Erythroblast (primary cell): ENCODE measurements around the gene PRPF31.

Experiments used
- GATA1 ChIP-seq: IDR thresholded peaks from 2 replicates; pipeline ENCODE4 v1.6.1; 2011; ENCODE audit warnings: low read depth, mild to moderate bottlenecking, control low read depth, low read length, moderate library complexity
- POLR2A ChIP-seq: IDR thresholded peaks from 2 replicates; pipeline ENCODE4 v1.6.1; 2011; ENCODE audit warnings: mild to moderate bottlenecking, low read length

- TF ChIP-seq POLR2A: no peak
- no peak for TF ChIP-seq GATA1
Measured at GRCh38 chr19:54151362-54152035, 35.9 kb downstream of the PRPF31 start.
